A549 treated with AZD9567 at 1 μM for 4 hours (cell line): ENCODE measurements around the gene GPR15. TPM values are rescaled to one million over a fixed set of nuclear protein-coding genes. Genes with fewer than 3 reads are reported as not detected.

Experiments
- total RNA-seq: library from RNA; stranded (reverse); fragments of 200-300 nt; extraction: Qiagen RNA extraction; gene quantifications from 5 replicates; pipeline ENCODE4 v1.2.3, GENCODE V29; 2022; ENCODE audit not compliant: insufficient read depth

GPR15 gene
- total RNA-seq, result not detected in 5 replicates

DNA sequence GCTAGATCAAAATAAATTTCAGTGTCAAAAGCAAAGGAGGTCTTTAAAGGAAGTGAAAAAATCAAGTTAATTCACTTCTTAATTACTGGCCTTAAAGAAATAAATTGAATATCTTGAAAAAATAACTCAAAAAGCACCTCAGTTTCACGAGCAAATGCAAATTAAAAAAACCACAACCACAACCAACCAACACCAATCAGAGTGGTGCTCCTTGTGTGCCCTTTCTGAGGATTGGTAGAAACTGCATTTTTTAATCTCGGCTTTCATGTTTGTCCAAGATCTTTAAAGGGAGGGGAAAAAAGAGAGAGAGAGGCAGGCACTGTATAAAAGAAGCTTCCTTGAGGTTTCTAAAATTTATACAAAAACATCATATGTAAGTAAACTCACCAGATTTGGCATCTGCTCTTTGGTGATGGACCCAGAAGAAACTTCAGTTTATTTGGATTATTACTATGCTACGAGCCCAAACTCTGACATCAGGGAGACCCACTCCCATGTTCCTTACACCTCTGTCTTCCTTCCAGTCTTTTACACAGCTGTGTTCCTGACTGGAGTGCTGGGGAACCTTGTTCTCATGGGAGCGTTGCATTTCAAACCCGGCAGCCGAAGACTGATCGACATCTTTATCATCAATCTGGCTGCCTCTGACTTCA, at the start of gene GPR15:
GPR15 (plus strand) TSS at position 357 of the 653 bp plus-strand sequence; CDS start at position 413, 56 bp downstream.

DNA sequence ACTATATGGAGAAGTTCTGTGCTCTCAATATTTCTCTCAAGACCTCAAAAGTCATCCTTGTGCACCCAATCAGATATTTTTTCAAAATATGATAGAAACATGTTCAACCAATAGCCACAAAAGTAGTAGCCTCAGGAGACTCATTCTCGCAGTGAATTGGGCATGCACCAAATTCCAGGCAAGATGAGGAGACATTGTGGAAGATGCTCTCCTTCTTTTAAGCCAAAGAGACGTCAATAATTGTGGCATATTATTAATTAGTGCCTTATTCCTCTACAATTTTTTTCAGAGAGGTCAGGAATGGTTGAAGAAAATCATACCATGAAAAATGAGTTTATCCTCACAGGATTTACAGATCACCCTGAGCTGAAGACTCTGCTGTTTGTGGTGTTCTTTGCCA, 34.4 kb upstream of the GPR15 start, which contains the start of gene OR5K2:
OR5K2 (plus strand) TSS at position 301 of the 400 bp plus-strand sequence; CDS start at position 301, 0 bp downstream.

DNA sequence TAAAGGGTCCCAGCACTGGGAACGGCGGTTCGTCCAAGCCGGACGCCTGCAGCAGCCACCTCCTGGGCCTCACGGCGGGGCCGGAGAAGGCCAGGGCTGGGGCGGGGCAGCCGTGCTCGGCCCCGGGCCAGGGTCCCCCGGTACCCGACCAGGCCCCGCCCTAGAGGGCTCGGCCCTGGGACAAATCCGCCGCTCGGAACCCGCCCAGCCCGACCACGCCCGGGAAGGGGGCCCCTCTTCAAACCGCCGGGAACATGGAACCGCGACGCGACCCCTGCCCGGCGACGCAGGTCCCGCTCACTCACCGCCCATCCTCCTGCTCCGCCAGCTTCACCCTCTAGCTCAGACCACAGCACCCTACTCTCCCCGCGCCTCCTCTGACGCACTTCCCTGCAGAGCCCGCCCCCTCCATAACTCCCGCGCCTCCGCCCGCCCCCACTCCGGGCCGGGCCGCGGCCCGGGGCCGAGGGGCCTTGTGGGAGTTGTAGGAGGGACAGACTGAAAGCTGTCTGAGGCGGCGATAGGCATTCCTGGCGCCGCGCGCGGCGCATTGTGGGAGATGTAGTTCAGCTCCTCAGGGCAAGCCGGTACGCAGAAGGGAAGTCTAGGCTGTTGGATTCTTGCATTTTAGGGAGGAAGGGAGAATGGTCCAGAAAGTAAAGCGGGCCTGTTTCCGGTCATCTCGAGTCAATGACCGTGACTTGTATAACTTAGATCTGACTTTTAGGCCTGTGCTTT, 9.1 kb upstream of the GPR15 start, which contains the start of gene CLDND1:
CLDND1 (minus strand) TSS at position 359 of the 738 bp plus-strand sequence. CDS start 1,478 bp downstream, outside the sequence.

Other genes with a start within 250 kb of the GPR15 start
- gene OR5H2, start 249.5 kb upstream of the GPR15 start, total RNA-seq, result not detected in 5 replicates
- not detected in 5 replicates for gene OR5K4, start 178.1 kb upstream of the GPR15 start, total RNA-seq
- gene OR5K3, start 141.3 kb upstream of the GPR15 start, total RNA-seq, result not detected in 5 replicates
- gene OR5K1, start 68.8 kb upstream of the GPR15 start, total RNA-seq, result not detected in 5 replicates
- not detected in 5 replicates for gene OR5K2, start 34.3 kb upstream of the GPR15 start, total RNA-seq
- gene CLDND1, start 9.1 kb upstream of the GPR15 start, total RNA-seq, result 48.7 to 66.7 TPM (median 56.1 TPM) in 5 replicates
- gene CPOX, start 61.6 kb downstream of the GPR15 start, total RNA-seq, result 17.1 to 26.3 TPM (median 23.5 TPM) in 5 replicates
- gene ST3GAL6, start 231.4 kb downstream of the GPR15 start, total RNA-seq, result 0.41 to 0.93 TPM (median 0.66 TPM) in 4 of 5 replicates, not detected in the other